GM23248 (cell line): ENCODE data around the gene FRMD6. TPM values are rescaled to one million over a fixed set of nuclear protein-coding genes. Genes with fewer than 3 reads are reported as not detected.

Source experiments
- DNase-seq: peaks from one replicate; pipeline ENCODE4 v3.0.0-alpha.2; 2015
- H2AFZ ChIP-seq: fragments of 200-600 bp; sonication (generic); 2 replicates; pipeline ENCODE4 v1.6.1; 2016; ENCODE audit warnings: antibody characterized with exemption
- H3F3A ChIP-seq: fragments of 200-600 bp; sonication (generic); 2 replicates; pipeline ENCODE4 v1.6.1; 2016; ENCODE audit warnings: mild to moderate bottlenecking, antibody characterized with exemption, mixed run types; ENCODE audit not compliant: insufficient read depth
- H3K27ac ChIP-seq: fragments of 200-600 bp; sonication (generic); 2 replicates; pipeline ENCODE4 v1.5.1; 2016; ENCODE audit warnings: mild to moderate bottlenecking
- H3K27me3 ChIP-seq: fragments of 200-600 bp; sonication (generic); replicated peaks from 2 replicates; pipeline ENCODE4 v1.6.1; 2016; ENCODE audit warnings: mild to moderate bottlenecking; ENCODE audit not compliant: insufficient read depth
- H3K36me3 ChIP-seq: fragments of 200-600 bp; sonication (generic); 2 replicates; pipeline ENCODE4 v1.6.1; 2016; ENCODE audit warnings: low read depth, mild to moderate bottlenecking
- H3K4me1 ChIP-seq: fragments of 200-600 bp; sonication (generic); 2 replicates; pipeline ENCODE4 v1.6.1; 2016; ENCODE audit warnings: mild to moderate bottlenecking; ENCODE audit not compliant: insufficient read depth
- H3K4me2 ChIP-seq: fragments of 200-600 bp; sonication (generic); one replicate; pipeline ENCODE4 v1.6.1; 2016; ENCODE audit warnings: mild to moderate bottlenecking; ENCODE audit not compliant: unreplicated experiment
- H3K4me3 ChIP-seq: fragments of 200-600 bp; sonication (generic); 2 replicates; pipeline ENCODE4 v1.5.1; 2016; ENCODE audit warnings: mild to moderate bottlenecking
- H3K79me2 ChIP-seq: fragments of 200-600 bp; sonication (generic); 2 replicates; pipeline ENCODE4 v1.6.1; 2016; ENCODE audit warnings: mild to moderate bottlenecking; ENCODE audit not compliant: insufficient read depth
- H3K9ac ChIP-seq: fragments of 200-600 bp; sonication (generic); 2 replicates; pipeline ENCODE4 v1.6.1; 2016; ENCODE audit warnings: mild to moderate bottlenecking
- H3K9me2 ChIP-seq: fragments of 200-600 bp; sonication (generic); 2 replicates; pipeline ENCODE4 v1.6.1; 2016; ENCODE audit warnings: mixed run types, mild to moderate bottlenecking, moderate library complexity; ENCODE audit not compliant: insufficient read depth
- H3K9me3 ChIP-seq: fragments of 200-600 bp; sonication (generic); one replicate; pipeline ENCODE4 v1.6.1; 2017; ENCODE audit warnings: low read depth
- H4K20me1 ChIP-seq: fragments of 200-600 bp; sonication (generic); 2 replicates; pipeline ENCODE4 v1.6.0; 2016; ENCODE audit not compliant: insufficient read depth
- EZH2 ChIP-seq: fragments of 200-600 bp; sonication (generic); IDR thresholded peaks from 2 replicates; pipeline ENCODE4 v1.6.1; 2018; ENCODE audit warnings: antibody characterized with exemption, mild to moderate bottlenecking; ENCODE audit not compliant: insufficient read depth, poor library complexity, severe bottlenecking
- EZH2phosphoT487 ChIP-seq: fragments of 200-600 bp; sonication (generic); IDR thresholded peaks from 2 replicates; pipeline ENCODE4 v1.6.1; 2018; ENCODE audit warnings: antibody characterized with exemption, moderate library complexity, mild to moderate bottlenecking, low read depth; ENCODE audit not compliant: insufficient read depth
- WGBS, 2 experiments: methylation state at CpG; one replicate each; pipeline ENCODE4 v1.1.6; 2015 to 2017; ENCODE audit warnings: low lambda C conversion rate in 2 of 2, low coverage in 1 of 2; ENCODE audit errors: missing lambda C conversion rate in 2 of 2; 5-methylcytosine and 5-hydroxymethylcytosine counted together
- in situ Hi-C: fragments of 300-500 bp; cut with MboI; formaldehyde crosslinking; loops from 2 replicates; pipeline ENCODE4 v1.15.0; 2020
- polyA plus RNA-seq: library from polyadenylated mRNA; unstranded; fragments of >200 nt; fragmentation: Nextera tagmentation; extraction: Ambion mirVana; gene quantifications from 2 replicates; pipeline ENCODE4 v1.2.1, GENCODE V29; 2016
- total RNA-seq: library from RNA; depleted of rRNA; stranded (reverse); fragments of >200 nt; shearing (Covaris generic); gene quantifications from 2 replicates; pipeline ENCODE4 v1.2.3, GENCODE V29; 2014

FRMD6 gene
- total and polyA plus RNA-seq, 2 experiments from 2014 or later, result 550 to 795 TPM

DNA sequence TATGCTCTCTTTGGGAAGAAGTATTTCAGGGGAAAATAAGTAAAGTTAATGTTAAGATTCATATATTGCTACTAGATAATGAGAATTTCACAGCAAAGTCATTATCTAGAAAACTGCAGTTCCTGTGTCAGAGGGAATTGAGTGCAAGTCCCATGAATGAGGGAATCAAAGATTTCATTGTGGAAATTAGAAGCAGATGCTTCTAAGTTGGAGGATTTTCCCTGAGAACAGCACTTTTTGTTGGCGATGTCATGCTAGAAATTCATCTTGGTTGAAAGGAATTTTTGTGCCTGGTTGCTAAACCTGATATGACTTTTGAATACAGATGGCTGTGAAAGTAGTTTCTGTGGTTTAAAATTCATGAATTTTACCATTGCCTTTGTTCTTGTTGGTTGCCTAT, 25.6 kb downstream of the FRMD6 start:
- H3K79me2 ChIP-seq, result peaks cover 100% of the 10 kb centered on the region
- H3K27ac ChIP-seq, result peak overlapping the region; percentile 81
- peak overlapping the region; percentile 38 for H3K4me3 ChIP-seq
- H3K9ac ChIP-seq, result peak overlapping the region; percentile 66
- no peak overlapping the region for H2AFZ ChIP-seq
- peaks cover 93% of the 10 kb centered on the region for H3F3A ChIP-seq
- DNase-seq, result peak; percentile 73
- in situ Hi-C loops, result no loop called here
- peaks cover 98% of the 10 kb centered on the region for H3K4me1 ChIP-seq
- H3K4me2 ChIP-seq, result peak overlapping the region; percentile 90
- peaks cover 65% of the 10 kb centered on the region for H3K36me3 ChIP-seq
- TF ChIP-seq EZH2phosphoT487, result no peak
- no peak for TF ChIP-seq EZH2
- peaks cover 84% of the 10 kb centered on the region for H4K20me1 ChIP-seq
- H3K9me2 ChIP-seq, result no peaks in the 10 kb centered on the region
- no peaks in the 10 kb centered on the region for H3K27me3 ChIP-seq
- WGBS, 2 experiments, result 3 to 8% methylated on average over 1 of the region's 1 CpG
- H3K9me3 ChIP-seq, result no peaks in the 10 kb centered on the region

DNA sequence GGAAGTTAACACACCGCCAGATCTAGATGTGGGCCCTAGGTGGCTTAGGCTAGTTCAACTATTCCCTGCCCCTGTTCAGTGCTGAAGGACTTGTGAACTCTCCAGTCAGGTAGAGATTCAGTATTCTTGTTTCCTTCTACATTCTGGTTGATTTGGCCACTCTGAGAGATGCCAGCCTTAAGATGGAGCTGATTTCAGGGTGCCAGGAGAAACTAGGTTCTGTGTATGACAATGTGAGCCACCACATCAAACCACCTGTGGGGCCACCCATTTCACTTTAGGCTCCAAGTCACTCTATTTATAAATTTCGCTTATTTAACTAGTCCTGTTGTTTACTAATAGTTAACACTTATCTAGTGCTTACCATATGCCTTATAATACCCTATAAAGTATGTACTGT, 26.0 kb downstream of the FRMD6 start:
- in situ Hi-C loops, result no loop called here
- WGBS, 2 experiments, result 97% methylated on average over 2 of the region's 2 CpGs
- H3K9me2 ChIP-seq, result no peaks in the 10 kb centered on the region
- peaks cover 100% of the 10 kb centered on the region for H3K79me2 ChIP-seq
- no peaks in the 10 kb centered on the region for H3K9me3 ChIP-seq
- peak overlapping the region; percentile 38 for H3K4me3 ChIP-seq
- H3K27me3 ChIP-seq, result no peaks in the 10 kb centered on the region
- DNase-seq, result no peak
- peaks cover 93% of the 10 kb centered on the region for H3F3A ChIP-seq
- TF ChIP-seq EZH2 (no peak), EZH2phosphoT487 (no peak)
- peak overlapping the region; percentile 66 for H3K9ac ChIP-seq
- peak overlapping the region; percentile 90 for H3K4me2 ChIP-seq
- H4K20me1 ChIP-seq, result peaks cover 84% of the 10 kb centered on the region
- peaks cover 60% of the 10 kb centered on the region for H3K36me3 ChIP-seq
- peak overlapping the region; percentile 81 for H3K27ac ChIP-seq
- H2AFZ ChIP-seq, result no peak overlapping the region
- peaks cover 98% of the 10 kb centered on the region for H3K4me1 ChIP-seq

DNA sequence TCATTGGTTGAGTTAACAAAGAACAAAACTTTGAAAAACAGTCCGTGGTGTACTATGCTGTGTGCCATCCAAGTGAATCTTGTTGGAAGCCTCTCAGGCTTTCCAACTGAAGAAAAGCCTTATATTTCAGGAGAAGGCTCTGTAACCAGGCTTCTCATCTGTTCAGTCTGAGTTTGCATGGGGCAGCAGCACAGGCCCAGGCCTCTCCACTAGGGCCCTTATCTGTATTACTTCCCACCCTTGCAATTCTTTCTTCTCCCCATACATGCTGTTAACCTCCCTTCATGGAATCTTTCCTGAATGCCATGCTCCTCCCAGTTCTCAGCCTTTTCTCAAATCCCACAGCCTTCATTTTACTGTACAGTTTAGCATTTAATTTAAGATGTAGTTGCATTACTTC, 28.3 kb downstream of the FRMD6 start:
- Histone ChIP-seq H3K9ac (peak overlapping the region; percentile 56), H3K27me3 (no peaks in the 10 kb centered on the region), H3K9me3 (no peaks in the 10 kb centered on the region), H3K4me3 (peak overlapping the region; percentile 38), H4K20me1 (peaks cover 82% of the 10 kb centered on the region), H3K4me2 (peak overlapping the region; percentile 75), H3K4me1 (peaks cover 98% of the 10 kb centered on the region), H3K79me2 (peaks cover 100% of the 10 kb centered on the region), H2AFZ (no peak overlapping the region), H3K27ac (peak overlapping the region; percentile 78), H3K36me3 (peaks cover 63% of the 10 kb centered on the region), H3F3A (peaks cover 93% of the 10 kb centered on the region), H3K9me2 (no peaks in the 10 kb centered on the region)
- in situ Hi-C loops, result no loop called here
- no peak for TF ChIP-seq EZH2phosphoT487
- no peak for TF ChIP-seq EZH2
- 4 to 8% methylated on average over 1 of the region's 1 CpG for WGBS, 2 experiments
- DNase-seq, result no peak

DNA sequence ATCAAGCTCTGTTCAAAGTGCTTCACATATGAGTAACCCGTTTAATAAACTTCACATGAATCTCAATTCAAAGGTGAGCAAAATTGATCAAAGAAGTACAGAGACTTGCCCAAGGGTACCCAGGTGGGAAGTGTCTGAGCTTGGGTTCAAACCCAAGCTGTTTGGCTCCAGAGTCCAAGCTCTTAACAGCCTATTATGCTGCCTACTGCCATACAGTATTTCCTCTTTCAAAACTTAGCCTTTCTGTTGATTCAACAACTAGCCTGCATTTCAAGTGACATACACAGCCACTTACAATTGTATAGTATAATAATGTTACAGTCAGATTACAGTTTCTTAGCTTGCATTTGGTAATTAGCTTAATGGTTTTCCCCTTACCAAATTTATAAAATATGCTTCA, 29.7 kb downstream of the FRMD6 start:
- 50 to 64% methylated on average over 1 of the region's 1 CpG for WGBS, 2 experiments
- Histone ChIP-seq H3K9ac (peak overlapping the region; percentile 56; the same call in 1 of the 2 replicates), H4K20me1 (peaks cover 85% of the 10 kb centered on the region), H3K9me2 (no peaks in the 10 kb centered on the region), H3K27me3 (no peaks in the 10 kb centered on the region), H3K4me3 (peak overlapping the region; percentile 38), H3K4me1 (peaks cover 98% of the 10 kb centered on the region), H3K79me2 (peaks cover 100% of the 10 kb centered on the region), H3K4me2 (peak overlapping the region; percentile 75), H3K9me3 (no peaks in the 10 kb centered on the region), H3F3A (peaks cover 93% of the 10 kb centered on the region), H3K36me3 (peaks cover 58% of the 10 kb centered on the region), H3K27ac (peak overlapping the region; percentile 78), H2AFZ (no peak overlapping the region)
- no peak for DNase-seq
- in situ Hi-C loops, result no loop called here
- TF ChIP-seq EZH2 (no peak), EZH2phosphoT487 (no peak)

DNA sequence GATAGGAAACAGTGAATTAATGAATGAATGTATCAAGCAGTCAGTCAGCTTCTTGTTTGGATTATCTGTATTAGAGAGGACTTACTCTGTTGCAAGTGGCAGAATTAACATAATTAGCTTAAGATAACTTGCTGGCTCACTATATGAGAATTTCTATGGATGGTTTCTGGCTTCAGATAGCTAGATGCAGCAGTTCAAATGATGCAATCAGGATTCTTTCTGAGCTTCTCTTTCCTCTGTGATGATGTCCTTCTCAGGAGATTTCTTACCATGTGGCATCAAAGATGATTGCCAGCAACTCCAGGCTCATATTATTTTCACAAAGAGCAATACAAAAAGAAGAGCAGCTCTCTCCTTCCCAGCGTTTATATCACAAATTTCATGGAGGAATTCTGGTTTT, 30.7 kb downstream of the FRMD6 start:
- Histone ChIP-seq H3K4me3 (peak overlapping the region; percentile 29; the same call in 1 of the 2 replicates), H3K27me3 (no peaks in the 10 kb centered on the region), H3K27ac (peak overlapping the region; percentile 78), H3K9me3 (no peaks in the 10 kb centered on the region), H2AFZ (no peak overlapping the region), H3K9ac (peak overlapping the region; percentile 56), H3F3A (peaks cover 93% of the 10 kb centered on the region), H3K4me1 (peaks cover 98% of the 10 kb centered on the region), H3K4me2 (peak overlapping the region; percentile 75), H3K79me2 (peaks cover 100% of the 10 kb centered on the region), H3K36me3 (peaks cover 58% of the 10 kb centered on the region), H3K9me2 (no peaks in the 10 kb centered on the region), H4K20me1 (peaks cover 83% of the 10 kb centered on the region)
- DNase-seq, result peak; percentile 78
- TF ChIP-seq EZH2 (no peak), EZH2phosphoT487 (no peak)
- in situ Hi-C loops, result no loop called here
- WGBS, 2 experiments, result 0 to 3% methylated on average over 1 of the region's 1 CpG
